CD4-positive, alpha-beta T cell treated with Interleukin-2 at 100 ng/mL for 4 hours (primary cell): ENCODE measurements around the gene PLA2G4F.

Experiments
- DNase-seq: peaks from one replicate; pipeline ENCODE4 v3.0.0-alpha.2; 2020; ENCODE audit warnings: low spot score

Gene PLA2G4F

GRCh38 chr15:42163947-42164550, 7.6 kb upstream of the PLA2G4F start:
- no peak for DNase-seq

DNA sequence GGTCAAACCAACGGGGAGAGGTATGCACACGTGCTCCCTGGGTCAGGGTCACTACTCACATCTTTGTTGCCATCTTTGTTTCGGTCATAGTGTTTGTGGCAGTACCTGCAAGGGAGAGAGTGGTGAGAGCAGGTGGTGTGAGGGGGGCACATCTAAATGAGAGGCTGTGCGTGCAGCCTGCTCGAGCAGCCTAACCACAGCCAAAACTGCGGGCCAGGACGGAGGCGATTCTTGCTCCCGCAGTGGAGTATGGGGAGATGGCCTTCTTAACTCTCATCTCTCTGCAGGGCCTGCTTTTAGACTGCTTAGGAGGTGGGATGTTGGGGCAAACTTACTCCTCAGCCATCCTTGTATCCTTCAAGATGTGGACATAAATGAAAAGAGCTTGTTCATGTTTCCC, 6.9 kb upstream of the PLA2G4F start:
- no peak for DNase-seq

- no peak for DNase-seq
Measured at GRCh38 chr15:42160136-42160535, 3.7 kb upstream of the PLA2G4F start.

DNA sequence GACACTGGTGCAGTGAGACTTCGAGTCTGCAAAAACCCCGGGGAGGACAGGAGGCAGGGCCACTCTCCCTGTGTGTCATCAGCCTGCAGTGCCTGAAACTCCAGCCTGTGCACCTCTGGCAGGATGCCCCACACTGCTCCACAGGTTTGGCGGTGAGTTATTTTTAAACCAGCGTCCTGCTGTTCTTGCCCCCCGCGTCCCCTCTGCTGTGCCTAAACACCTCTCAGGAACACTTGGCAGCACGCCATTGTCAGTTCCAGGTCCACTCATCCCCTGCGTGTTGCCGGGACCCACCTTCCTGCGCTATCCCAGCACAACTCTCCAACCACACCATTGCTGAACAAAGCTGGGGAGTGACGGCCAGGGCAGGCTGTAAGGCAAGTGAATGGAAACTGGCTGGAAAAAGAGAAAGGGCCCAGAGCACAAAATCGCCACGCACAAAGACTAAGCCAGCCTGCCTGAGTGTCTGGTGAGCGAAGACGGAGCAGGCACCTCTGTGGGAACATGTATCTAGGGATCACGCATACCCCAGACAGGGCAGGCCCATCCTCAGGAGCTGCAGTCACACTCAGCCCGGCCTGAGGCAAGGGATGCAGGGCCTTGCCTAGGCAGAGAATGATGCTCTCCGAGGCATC, 3.1 kb upstream of the PLA2G4F start:
- DNase-seq = no peak

DNA sequence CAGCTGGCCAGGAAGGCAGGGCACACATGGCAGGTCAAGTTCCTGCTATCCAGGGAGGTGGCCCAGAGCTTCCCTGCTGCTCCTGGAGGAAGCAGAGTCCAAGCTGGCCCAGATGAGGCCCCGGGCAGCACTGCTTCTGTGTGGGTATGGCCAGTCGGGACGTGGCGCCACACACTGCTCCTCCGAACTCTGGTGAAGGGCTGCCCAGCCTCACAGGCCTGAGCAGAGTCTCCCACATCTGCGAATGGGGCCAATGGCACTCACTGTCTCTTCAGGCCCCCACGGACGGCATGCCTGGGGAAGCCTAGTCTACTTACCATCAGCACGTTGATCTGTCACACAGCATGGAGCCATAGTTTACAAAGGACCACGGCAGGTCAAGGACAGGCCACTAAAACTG, 2.5 kb upstream of the PLA2G4F start:
- DNase-seq = no peak

- DNase-seq = no peak
Measured at GRCh38 chr15:42157981-42158765, 1.7 kb upstream of the PLA2G4F start.

GRCh38 chr15:42157381-42157780, 945 bp upstream of the PLA2G4F start:
- no peak for DNase-seq

- DNase-seq = no peak
Measured at GRCh38 chr15:42155546-42156242, 742 bp downstream of the PLA2G4F start.

GRCh38 chr15:42154956-42155355, 1.5 kb downstream of the PLA2G4F start:
- no peak for DNase-seq

GRCh38 chr15:42154212-42154941, 2.1 kb downstream of the PLA2G4F start:
- no peak for DNase-seq

GRCh38 chr15:42153874-42154211, 2.6 kb downstream of the PLA2G4F start:
- no peak for DNase-seq

- no peak for DNase-seq
Measured at GRCh38 chr15:42152921-42153698, 3.3 kb downstream of the PLA2G4F start.

GRCh38 chr15:42152196-42152920, 4.1 kb downstream of the PLA2G4F start:
- DNase-seq = no peak

- no peak for DNase-seq
Measured at GRCh38 chr15:42151736-42152135, 4.7 kb downstream of the PLA2G4F start.

- no peak for DNase-seq
Measured at GRCh38 chr15:42151141-42151561, 5.3 kb downstream of the PLA2G4F start.

DNA sequence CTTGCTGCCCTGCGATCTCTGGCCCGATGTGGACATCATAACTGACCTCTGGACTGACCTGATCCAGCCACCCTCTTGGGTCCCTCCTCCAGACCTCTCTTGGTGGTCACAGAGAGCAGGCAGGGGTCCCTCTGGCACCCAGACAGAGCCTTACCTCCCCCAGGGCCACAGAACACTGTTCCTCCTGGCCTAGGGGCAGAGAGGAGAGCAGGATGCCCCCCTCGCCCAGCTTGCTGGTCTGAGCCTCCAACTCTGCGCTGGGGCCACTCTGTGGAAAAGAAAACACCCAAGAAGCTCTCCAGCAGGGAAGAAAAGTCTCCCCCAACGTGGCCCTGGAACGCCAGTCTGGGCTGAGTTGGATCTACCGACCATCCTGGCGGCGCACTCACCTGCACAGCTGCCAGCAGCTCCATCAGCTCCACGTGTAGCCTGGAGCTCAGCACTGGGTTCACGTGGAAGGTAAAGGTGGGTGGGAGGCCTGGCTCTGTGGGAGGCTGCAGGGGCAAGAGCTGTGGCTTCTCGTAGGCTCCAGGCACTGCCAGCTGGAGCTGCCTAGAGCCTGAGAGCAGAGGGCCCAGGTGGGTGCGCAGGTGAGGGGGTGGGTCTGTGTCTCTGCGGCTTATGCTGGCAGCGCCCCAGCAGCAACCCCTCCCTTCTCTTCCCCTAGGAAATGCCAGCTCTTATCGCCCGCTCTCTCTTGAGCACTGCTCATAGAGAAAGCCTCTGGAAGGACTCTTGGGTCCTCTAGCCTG, 6.0 kb downstream of the PLA2G4F start:
- DNase-seq = no peak

GRCh38 chr15:42149493-42150218, 6.8 kb downstream of the PLA2G4F start:
- no peak for DNase-seq

DNA sequence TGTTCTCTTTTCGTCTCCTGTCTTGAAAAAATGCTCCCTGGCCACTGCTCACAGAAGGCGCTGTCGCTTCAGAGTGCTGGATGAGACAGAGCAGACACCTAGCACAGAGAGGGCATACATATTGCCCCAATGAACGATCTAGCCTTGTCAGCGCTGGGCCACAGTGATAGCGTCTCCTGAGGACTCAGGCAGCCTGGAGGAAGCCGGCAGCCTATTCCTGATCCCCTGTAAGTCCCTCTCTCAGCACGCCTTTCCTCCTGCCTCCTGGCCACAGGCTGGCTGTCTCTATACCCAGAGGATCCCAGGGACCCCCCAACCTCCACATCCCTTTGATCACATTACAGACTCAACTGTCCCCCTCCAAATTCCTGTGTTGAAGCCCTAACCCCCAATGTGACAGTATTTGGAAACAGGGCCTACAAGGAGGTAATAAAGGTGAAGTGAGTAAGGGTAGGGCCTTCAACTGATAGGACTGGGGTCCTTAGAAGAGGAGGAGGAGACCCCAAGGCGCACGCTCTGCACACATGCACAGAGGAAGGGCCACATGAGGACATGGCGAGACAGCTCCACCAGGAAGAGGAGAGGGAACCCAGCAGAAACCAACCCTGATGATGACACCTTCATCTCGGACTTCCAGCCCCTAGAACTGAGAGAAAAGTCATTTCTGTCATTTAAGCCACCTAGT, 7.5 kb downstream of the PLA2G4F start:
- no peak for DNase-seq

- DNase-seq = no peak
Measured at GRCh38 chr15:42147431-42147735, 9.1 kb downstream of the PLA2G4F start.
